Stimulated activated CD8-positive, alpha-beta memory T cell treated with anti-CD3 and anti-CD28 coated beads, Interleukin-12 subunit alpha, Interleukin-12 subunit beta, amount 100 ng/mL, for 1 hour (primary cell): ENCODE measurements around the gene NPHS1.
"Not testable (repeated sequence)": the region's sequence is repeated elsewhere in the genome, so short reads cannot be mapped to it uniquely, and the experiment has no call there.

Experiments used
- DNase-seq: peaks from one replicate; pipeline ENCODE4 v3.0.0-alpha.2; 2020; ENCODE audit warnings: low read depth

The NPHS1 gene, protein sequence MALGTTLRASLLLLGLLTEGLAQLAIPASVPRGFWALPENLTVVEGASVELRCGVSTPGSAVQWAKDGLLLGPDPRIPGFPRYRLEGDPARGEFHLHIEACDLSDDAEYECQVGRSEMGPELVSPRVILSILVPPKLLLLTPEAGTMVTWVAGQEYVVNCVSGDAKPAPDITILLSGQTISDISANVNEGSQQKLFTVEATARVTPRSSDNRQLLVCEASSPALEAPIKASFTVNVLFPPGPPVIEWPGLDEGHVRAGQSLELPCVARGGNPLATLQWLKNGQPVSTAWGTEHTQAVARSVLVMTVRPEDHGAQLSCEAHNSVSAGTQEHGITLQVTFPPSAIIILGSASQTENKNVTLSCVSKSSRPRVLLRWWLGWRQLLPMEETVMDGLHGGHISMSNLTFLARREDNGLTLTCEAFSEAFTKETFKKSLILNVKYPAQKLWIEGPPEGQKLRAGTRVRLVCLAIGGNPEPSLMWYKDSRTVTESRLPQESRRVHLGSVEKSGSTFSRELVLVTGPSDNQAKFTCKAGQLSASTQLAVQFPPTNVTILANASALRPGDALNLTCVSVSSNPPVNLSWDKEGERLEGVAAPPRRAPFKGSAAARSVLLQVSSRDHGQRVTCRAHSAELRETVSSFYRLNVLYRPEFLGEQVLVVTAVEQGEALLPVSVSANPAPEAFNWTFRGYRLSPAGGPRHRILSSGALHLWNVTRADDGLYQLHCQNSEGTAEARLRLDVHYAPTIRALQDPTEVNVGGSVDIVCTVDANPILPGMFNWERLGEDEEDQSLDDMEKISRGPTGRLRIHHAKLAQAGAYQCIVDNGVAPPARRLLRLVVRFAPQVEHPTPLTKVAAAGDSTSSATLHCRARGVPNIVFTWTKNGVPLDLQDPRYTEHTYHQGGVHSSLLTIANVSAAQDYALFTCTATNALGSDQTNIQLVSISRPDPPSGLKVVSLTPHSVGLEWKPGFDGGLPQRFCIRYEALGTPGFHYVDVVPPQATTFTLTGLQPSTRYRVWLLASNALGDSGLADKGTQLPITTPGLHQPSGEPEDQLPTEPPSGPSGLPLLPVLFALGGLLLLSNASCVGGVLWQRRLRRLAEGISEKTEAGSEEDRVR (N-terminal part only)

DNA sequence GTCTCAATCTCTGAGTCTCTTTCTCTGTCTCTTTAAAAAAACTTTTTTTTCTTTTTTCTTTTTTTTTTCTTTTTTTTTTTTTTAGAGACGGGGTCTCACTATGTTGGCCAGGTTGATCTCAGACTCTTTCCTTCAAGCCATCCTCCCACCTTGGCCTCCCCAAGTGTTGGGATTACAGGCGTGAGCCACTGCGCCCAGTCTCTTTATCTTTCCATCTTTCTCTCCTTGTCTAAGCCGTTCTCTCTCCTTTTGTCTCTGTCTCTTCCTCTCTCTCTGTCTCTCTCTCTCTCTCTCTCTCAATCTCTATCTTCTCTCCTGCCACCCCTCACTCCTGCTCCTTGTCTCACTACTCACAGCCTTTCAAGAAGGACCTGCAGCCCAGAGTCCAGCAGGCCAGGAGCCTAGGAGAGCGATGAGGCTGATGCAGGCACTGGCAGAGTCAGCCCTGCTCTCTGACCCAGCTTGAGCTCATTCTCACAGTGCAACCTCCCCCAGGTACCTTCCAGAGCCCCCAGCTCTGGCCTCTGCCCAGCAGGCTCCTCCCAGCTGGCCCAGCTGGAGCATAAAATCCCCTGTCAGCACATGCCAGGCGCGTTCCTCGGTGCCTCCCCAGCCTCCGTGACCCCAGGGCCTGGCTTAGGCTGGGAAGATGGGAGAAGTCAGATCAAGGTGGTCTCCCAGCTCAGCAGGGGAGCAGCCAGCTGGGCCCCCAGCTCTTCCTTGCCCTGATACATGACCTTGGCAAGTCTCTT lies at the start of gene NPHS1:
NPHS1 (minus strand) TSS at position 476 of the 752 bp plus-strand sequence. CDS start 667 bp downstream, outside the sequence.
- no peak for DNase-seq

DNA sequence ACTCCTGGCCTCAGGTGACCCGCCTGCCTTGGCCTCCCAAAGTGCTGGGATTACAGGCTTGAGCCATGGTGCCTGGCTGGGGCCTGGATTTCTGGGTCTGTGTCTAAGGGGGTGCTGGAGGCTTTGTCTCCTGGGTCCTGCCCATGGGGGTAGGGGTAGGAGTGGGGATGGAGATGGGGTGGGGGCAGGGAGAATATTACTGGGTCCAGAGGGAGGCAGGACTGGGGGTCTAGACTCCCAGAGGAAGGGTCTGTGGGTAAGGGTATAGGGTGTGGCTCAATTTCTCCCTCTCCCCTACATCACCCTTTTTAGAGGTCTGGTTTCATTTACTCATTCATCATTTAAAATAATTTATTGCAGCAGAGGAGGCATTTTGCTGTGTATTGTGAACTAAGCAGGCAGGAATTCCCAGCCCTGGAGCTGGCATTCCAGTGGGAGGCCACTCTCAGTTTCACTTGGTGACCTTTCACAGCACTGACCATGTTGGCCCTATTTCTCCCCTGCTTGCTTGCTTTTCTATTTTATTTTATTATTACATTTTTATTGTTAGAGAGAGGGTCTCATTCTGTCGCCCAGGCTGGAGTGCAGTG lies 48.8 kb upstream of the NPHS1 start:
- no peak for DNase-seq

DNA sequence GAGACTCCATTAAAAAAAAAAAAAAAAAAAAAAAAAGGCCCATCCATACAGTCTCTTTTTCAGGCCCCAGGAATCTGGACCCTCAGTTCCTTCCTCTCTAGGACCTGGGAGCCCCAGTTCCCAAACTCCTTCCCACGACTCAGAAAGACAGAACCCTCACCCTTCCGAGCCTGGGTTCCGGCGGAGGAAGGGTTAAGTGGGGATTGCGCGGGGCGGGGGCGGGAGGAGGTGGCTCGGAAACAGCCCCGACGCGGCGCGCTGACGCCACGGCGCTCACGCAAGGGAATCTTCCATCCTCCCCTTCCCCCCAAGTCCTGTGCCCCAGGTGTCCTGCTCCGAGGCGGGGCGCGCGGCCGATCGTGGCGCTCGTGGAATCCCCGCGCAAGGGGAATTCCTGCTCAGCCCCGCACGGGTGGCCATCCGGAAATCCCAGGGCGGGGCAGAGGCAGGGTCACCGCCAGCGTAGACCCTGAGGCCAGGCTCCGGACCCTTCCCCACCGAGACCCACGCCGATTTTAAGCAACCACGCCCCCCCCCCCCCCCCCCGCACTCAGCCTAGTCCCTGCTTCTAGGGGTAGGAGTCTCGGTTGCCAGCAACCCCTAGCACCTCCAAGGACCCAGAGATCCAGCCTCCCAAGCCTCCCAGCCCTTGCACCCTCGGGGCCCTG lies 47.4 kb upstream of the NPHS1 start:
- DNase-seq = peak; percentile 82

DNA sequence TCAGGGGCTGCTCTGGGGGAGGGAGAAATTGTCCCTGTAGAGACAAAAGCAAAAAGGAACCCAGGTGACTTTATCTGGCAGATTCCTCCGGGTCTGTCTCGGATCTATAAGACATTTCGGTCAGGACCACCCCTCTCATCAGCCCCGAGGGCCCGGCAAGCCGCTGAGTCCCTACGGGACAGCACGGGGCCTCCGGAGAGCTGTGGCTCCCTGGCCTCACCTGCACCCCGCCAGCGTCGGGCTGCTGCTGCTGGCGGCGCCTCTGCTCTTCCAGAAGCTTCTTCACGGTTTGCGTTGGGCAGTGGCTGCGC lies 46.1 kb upstream of the NPHS1 start:
- no peak for DNase-seq

DNA sequence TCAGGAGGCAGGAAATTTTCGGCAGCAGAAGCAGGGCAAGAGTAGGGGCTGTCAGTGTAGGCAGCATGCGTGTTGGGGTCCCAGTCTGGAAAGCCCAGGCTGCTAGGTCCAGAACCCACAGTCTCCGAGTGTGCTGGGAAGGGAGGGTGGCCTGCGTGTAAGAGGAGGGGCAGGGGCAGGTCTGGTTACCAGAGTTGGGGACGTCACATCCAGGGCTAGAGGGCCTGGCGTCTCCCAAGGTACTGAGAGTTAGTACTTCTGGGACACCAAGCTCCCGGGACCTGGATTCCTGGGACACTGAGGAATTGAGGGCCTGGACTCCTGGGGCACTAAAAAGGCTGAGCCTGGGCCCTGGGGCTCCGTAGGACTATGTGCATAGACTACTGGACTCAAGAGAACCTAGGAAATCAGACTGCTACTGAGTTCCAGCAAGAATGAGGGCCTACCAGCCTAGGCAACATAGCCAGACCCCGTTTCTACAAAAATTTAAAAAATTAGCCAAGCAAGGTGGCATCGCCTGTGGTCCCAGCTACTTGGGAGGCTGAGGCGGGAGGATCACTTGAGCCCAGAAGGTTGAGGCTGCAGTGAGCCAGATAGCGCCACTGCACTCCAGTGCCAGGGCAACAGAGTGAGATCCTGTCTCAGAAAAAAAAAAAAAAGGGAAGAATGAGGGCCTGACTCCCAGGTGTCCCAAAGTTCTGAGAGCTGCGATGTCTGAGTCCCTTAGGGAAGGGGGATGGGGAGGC lies 45.6 kb upstream of the NPHS1 start:
- no peak for DNase-seq

GRCh38 chr19:35896643-35897040 lies 44.3 kb upstream of the NPHS1 start:
- DNase-seq = no peak

- no peak for DNase-seq
Measured at GRCh38 chr19:35895911-35896642, 43.8 kb upstream of the NPHS1 start.

GRCh38 chr19:35894342-35894741 lies 42.0 kb upstream of the NPHS1 start:
- no peak for DNase-seq

DNA sequence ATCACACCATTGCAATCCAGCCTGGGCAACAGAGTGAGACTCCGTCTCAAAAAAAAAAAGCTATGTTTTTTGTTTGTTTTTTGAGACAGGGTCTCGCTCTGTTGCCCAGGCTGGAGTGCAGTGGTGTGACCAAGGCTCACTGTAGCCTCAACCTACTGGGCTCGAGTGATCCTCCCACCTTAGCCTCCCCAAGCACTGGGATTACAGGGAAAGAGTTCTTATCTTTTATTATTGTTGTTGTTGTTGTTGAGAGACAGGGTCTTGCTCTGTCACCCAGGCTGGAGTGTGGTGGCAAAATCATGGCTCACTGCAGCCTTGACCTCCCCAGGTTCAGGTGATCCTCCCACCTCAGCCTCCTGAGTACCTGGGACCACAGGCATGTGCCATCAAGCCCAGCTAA lies 39.5 kb upstream of the NPHS1 start:
- DNase-seq = not testable (repeated sequence)

- DNase-seq = no peak
Measured at GRCh38 chr19:35890113-35890650, 37.9 kb upstream of the NPHS1 start.

DNA sequence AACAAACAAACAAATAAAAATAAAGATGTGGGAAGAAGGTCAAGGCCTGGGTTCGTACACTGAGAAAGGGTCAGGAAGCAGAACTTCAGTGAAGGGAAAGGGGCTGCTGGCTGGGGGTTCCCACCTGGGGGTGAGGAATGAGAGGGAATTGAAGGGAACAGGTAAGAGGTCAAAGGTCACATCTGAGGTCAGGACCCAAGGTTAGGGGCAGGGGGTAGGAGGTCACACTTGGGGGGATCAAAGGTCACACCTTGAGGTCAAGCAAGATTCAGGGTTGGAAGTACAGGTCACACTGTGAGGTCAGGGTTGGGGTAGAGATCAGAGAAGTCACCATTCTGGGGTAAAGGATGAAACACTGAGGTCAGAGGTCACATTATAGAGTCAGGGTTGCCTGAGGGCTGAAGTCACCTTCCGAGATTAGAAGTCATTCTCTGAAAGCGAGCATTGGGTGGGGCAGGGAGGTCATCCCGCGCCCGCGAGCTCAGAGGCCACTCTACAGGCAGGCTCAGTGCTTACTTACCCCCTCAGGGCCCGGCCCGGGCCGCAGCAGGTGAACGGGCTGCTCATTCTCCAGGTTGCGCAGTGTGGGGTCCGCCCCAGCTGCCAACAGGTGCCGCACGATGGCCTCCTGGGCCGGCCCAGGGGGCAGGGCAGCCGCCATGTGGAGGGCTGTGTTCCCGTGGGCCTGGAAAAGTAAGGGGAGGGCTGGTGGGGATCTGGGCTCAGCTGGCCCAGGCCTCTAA lies 37.2 kb upstream of the NPHS1 start:
- no peak for DNase-seq

DNA sequence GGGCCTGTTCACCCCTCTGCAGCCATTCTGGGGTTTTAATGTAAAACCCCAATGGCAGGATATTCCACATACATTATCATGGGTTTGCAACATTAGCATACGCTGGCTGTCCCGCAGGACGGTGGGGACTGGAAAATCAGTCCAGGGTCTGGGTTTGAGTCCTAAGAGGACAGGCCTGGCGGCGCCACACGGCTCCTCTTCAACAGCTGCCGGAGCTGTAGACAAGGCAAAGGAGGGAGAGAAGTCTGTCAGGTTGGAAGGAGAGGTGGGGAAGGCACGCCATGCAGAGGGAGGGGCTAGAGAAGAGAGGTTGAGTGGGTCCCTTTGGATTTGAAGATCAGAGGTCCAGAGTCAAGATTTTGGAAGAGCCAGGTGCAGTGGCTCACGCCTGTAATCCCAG lies 36.1 kb upstream of the NPHS1 start:
- no peak for DNase-seq

DNA sequence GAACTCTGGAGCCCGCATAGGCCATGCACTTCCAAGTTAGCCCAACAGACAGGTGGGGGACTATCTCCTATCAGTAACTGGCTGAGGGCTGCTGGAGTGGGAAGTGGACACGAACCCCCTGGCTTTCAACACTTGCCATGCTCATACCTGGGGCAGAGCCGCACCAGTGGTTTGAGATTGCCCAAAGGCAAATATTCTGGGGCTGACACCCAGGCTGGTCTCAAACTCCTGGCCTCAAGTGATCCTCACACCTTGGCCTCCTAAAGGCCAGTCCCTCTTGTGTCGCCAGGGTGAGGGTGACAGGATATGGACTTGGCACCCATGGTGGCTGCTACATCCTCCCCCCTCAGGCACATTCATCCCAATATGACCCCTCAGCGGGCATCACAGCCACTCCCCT lies 34.9 kb upstream of the NPHS1 start:
- no peak for DNase-seq

DNA sequence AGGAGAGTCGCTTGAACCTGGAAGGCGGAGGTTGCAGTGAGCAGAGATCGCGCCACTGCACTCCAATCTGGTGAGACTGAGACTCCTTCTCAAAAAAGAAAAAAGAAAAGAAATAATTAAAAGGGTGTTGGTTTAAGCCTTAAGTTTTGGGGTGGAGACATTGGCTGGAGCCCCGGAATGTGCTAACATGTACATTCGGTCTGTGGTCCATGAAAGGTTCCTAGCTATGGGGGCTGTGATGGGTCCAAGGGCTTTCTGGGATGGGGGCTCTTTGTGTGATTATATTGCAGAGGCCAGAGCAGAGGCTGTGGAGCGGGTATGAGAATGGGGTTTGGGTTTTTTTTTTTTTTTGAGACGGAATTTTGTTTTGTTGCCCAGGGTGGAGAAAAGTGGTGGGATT lies 33.6 kb upstream of the NPHS1 start:
- no peak for DNase-seq

DNA sequence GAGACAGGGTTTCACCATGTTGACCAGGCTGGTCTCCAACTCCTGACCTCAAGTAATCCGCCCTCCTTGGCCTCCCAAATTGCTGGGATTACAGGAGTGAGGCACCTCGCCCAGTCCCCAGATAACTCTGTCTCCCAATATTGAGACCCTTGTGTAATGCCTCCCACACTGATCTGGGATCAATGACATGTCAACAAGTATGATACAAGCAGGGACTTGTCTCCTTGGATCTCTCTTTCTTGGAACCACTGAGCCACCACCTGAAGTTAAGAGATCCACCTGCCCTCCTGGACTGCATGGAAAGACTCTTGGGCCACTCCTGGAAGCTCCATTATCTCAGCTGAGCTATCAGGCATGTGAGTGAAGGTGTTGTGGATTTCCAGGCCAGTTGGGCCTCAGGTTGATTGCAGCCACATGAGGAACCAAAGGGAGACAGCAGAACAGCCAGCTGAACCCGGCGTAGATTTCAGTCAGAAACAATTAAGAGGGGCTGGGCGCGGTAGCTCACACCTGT lies 33.0 kb upstream of the NPHS1 start:
- no peak for DNase-seq

GRCh38 chr19:35883882-35884281 lies 31.6 kb upstream of the NPHS1 start:
- no peak for DNase-seq

DNA sequence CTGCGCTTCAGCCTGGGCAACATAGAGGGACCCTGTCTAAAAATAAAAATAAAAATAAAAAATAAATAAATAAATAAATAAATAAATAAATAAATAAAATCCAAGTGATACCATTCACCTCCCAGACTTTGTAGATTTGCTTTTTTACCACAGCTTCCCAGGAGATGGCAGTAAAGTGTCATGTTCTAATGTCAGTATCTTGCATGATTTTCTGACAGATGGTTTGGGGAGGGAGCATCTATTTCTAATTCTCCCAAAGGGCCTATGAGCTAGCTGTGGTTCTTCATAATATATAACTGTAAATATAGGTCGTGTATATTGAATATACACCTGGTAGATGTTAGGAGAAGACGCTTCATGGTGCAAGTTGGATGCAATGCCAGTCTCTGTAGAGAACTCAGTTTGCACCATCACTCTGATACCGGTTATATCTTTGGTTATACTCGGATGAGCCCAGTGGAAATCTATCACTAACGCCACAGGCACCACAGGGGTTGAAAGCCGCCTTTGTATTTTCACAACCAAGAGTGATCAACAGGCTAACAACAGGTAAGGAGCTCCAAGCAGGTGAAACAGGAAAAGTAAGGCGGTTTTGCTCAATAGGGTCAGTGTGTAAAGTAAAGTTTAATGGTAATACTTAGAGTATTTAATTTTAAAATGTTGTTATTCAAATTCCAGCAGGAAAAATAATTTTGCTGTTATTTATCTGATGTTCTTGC lies 30.0 kb upstream of the NPHS1 start:
- no peak for DNase-seq
